Effector memory CD4-positive, alpha-beta T cell (primary cell): ENCODE measurements around the gene SOX1.

ENCODE experiments used
- DNase-seq, 3 donors: peaks; one replicate each; pipeline ENCODE4 v3.0.0-alpha.2; 2020
- H3K27ac ChIP-seq: 2 replicates; pipeline ENCODE4 v1.7.0; 2013; ENCODE audit warnings: mild to moderate bottlenecking, low read length, moderate library complexity; ENCODE audit not compliant: insufficient read depth, poor library complexity, severe bottlenecking
- H3K27me3 ChIP-seq: replicated peaks from 2 replicates; pipeline ENCODE4 v1.7.0; 2013; ENCODE audit warnings: mild to moderate bottlenecking, low read length; ENCODE audit not compliant: insufficient read depth, control insufficient read depth, poor library complexity, severe bottlenecking
- H3K36me3 ChIP-seq: 2 replicates; pipeline ENCODE4 v1.7.0; 2013; ENCODE audit warnings: mild to moderate bottlenecking, low read length, moderate library complexity; ENCODE audit not compliant: control insufficient read depth, insufficient read depth
- H3K4me1 ChIP-seq: 2 replicates; pipeline ENCODE4 v1.7.0; 2013; ENCODE audit warnings: low read length, mild to moderate bottlenecking; ENCODE audit not compliant: control insufficient read depth, insufficient read depth, poor library complexity, severe bottlenecking
- H3K4me3 ChIP-seq: 2 replicates; pipeline ENCODE4 v1.7.0; 2013; ENCODE audit warnings: low read length, low read depth, mild to moderate bottlenecking; ENCODE audit not compliant: insufficient read depth, poor library complexity, severe bottlenecking
- H3K9me3 ChIP-seq: 2 replicates; pipeline ENCODE4 v1.7.0; 2013; ENCODE audit warnings: mild to moderate bottlenecking, low read length, moderate library complexity; ENCODE audit not compliant: control insufficient read depth

SOX1 gene

DNA sequence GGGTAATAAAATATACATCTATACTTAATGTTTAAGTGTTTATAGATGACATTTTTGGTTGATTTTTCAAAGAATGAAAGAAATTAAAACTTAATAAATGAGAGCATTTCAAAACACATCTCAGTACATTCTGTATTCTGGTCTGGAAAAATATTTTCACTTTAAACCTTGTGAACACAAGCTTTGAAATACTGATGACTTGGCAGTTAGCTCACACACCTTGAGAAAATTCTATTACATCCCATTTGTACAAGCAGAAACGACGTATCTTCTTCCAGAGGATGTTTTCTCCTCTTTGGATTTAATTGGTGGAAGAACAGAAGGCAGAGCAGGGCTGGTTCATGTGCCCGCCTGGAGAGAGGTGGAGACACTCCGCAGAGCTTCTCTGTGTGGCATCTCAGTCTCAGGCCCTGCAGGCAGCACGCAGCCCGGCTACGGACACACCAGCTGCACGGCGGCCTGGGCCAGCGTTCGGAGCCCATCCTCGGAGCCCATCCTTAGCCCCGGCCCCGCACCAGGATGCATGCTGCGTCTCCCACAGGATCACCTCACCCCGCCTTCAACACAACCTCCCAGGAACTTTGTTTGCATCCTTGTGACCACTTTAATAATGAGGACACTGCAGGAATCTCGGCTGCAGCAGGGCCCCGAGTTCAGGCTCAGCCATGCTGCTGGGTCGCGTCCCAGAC, 48.6 kb downstream of the SOX1 start:
- no peak overlapping the region for H3K27ac ChIP-seq
- H3K4me1 ChIP-seq, result no peaks in the 10 kb centered on the region
- H3K4me3 ChIP-seq, result no peak overlapping the region
- DNase-seq, result no peak
- no peaks in the 10 kb centered on the region for H3K27me3 ChIP-seq
- no peaks in the 10 kb centered on the region for H3K36me3 ChIP-seq
- H3K9me3 ChIP-seq, result no peaks in the 10 kb centered on the region

DNA sequence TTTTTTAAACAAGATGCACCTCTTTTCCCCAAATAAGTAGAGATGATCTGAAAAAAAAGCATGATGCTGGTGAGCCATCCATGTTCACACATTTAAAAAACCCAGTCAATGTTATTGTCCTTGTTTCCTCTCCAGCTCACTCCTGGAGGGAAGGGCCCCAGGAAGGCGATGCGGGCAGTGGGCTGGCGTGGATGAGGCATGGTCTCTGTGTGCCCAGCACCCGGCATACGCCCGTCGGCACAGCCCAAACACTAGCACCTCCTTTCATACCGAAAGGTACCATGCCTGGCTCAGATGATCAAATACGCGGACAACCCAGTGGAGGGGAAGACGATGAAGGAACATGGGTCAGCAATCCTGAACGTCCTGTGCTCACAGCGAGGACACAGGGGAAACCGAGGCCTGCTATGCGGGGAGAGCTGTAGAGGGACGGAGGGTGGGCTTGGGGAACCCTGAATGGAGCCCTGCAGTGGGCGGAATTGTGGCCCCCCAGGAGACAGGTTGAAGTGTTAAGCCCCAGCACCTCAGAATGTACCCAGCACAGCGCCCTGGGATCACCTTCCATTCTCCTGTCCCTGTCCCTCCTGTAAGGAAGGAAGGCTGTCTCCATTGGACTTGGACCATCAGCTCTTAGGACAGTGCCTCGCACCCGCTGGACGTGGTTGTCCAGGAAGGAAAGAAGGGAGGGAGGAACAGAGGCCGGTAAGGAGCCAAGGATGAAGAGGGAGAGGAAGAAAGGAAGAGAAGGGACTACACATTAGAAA, 49.4 kb downstream of the SOX1 start:
- H3K27ac ChIP-seq, result no peak overlapping the region
- H3K36me3 ChIP-seq, result no peaks in the 10 kb centered on the region
- no peak overlapping the region for H3K4me3 ChIP-seq
- no peaks in the 10 kb centered on the region for H3K9me3 ChIP-seq
- H3K4me1 ChIP-seq, result no peaks in the 10 kb centered on the region
- no peak for DNase-seq
- H3K27me3 ChIP-seq, result no peaks in the 10 kb centered on the region

DNA sequence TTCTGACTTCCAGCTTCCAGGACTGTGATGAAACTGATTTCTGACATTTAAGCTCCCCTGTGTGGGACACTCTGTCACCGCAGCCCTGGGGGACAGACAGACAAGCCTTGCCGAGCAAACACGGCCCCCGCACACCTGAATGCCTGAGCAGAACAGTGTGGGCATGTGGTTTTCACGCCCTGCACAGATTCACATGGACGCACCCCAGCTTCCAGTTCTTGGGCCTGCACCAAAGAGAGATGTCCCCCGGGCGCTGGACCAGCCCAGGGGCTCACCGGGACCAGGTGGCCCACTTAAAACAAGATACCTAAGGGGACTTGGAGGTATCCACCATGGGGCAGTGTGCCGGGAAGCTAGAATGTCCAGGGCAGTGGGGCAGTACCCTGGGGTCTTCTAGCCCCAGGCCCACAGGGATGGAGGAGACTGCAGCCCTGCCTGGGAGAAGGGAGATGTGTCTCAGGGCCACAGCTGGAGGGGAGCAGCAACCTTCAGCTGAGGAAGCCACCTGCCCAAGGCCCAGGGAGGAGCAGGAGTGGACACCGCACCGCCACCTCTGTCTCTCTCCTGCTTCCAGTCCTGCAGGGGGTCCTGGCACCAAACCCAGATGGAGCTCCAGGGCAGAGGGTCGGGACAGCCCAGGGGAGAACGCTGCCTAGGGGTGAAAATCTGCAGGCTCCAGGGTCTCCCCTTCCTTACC, 50.5 kb downstream of the SOX1 start:
- Histone ChIP-seq H3K4me3 (no peak overlapping the region), H3K27ac (no peak overlapping the region), H3K36me3 (no peaks in the 10 kb centered on the region), H3K4me1 (no peaks in the 10 kb centered on the region), H3K27me3 (no peaks in the 10 kb centered on the region), H3K9me3 (no peaks in the 10 kb centered on the region)
- DNase-seq, result no peak

DNA sequence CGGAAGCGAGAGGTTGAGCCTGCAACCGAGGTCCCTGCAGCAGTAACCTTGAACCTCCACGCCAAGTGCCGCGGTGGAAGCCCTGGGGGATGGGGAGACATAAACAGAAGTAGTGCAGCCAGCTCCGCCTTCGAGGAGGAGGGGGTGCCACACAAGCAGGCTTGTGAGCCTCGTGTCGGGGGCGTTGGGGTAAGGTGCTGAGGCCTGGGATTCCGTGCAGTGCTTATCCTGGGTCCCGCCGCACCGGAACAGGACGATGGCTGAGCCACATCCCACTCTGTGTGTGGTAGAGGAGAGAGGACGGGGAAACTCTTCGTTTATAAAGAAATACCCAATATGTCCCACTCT, 51.0 kb downstream of the SOX1 start:
- Histone ChIP-seq H3K9me3 (no peaks in the 10 kb centered on the region), H3K36me3 (no peaks in the 10 kb centered on the region), H3K27me3 (no peaks in the 10 kb centered on the region), H3K4me1 (no peaks in the 10 kb centered on the region), H3K4me3 (no peak overlapping the region), H3K27ac (no peak overlapping the region)
- no peak for DNase-seq

DNA sequence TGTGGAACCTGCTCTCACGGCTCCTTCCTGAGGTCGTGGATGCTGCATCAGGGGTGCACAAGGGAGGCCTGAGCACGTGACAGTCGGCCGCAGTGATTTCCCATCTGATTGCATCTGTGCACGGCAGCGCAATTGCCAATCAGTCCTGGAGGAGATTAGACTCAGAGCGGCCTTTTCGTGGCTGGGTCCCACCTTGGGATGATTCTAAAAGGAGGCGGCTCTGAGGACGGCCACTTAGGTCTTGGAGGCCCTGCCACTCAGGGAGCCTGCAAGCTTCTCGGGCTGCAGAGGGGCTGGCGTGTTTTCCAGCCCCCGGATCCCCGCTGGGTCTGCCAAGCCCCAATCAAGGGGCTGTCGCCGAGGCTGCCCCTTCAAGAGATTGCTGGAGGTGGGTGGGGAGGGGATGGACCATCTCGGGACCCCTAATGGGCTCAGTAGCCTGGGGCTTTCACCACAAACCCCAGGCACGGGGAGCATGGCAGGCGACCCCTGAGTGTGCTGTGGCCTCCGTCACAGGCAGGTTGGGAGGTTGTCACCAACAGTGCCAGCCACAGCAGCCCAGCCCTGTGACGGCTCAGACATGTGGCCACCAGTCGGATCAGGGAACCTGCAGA, 51.6 kb downstream of the SOX1 start:
- no peak overlapping the region for H3K27ac ChIP-seq
- no peaks in the 10 kb centered on the region for H3K4me1 ChIP-seq
- H3K9me3 ChIP-seq, result no peaks in the 10 kb centered on the region
- H3K4me3 ChIP-seq, result no peak overlapping the region
- DNase-seq, result no peak
- H3K36me3 ChIP-seq, result no peaks in the 10 kb centered on the region
- no peaks in the 10 kb centered on the region for H3K27me3 ChIP-seq

- no peak for DNase-seq
- Histone ChIP-seq H3K4me3 (no peak overlapping the region), H3K27ac (no peak overlapping the region), H3K4me1 (no peaks in the 10 kb centered on the region), H3K27me3 (no peaks in the 10 kb centered on the region), H3K9me3 (no peaks in the 10 kb centered on the region), H3K36me3 (no peaks in the 10 kb centered on the region)
These were observed 52.5 kb downstream of the SOX1 start for GRCh38 chr13:112119192-112120030.

DNA sequence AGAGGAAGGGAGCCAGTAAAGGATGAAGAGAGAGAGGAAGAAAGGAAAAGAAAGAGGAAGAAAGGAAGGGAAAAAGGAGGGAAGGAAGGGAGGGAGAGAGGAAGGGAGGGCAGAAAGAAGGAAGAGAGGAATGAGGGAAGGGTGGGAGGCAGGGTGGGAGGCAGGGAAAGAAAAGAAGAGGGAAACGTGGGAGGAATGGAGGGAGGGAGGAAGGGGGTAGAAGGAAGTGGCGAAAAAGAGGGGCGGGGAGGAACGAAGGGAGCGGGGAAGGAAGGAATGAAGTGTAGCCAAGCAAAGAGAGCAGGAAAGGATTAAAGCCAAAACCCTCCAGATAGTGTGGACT, 53.1 kb downstream of the SOX1 start:
- Histone ChIP-seq H3K27me3 (no peaks in the 10 kb centered on the region), H3K4me3 (no peak overlapping the region), H3K4me1 (no peaks in the 10 kb centered on the region), H3K36me3 (no peaks in the 10 kb centered on the region), H3K27ac (no peak overlapping the region), H3K9me3 (no peaks in the 10 kb centered on the region)
- DNase-seq, result no peak
